22Rv1 (cell line): ENCODE results near the gene STK33.

Source experiments
- H3K27ac ChIP-seq: fragments of 450-650 bp; 2 replicates; pipeline ENCODE4 v1.5.1; 2017
- CTCF ChIP-seq: fragments of 450-650 bp; IDR thresholded peaks from 2 replicates; pipeline ENCODE4 v1.5.1; 2017; ENCODE audit warnings: mild to moderate bottlenecking
- ZFX ChIP-seq: fragments of 450-650 bp; IDR thresholded peaks from 2 replicates; pipeline ENCODE4 v1.6.1; 2017; ENCODE audit warnings: antibody characterized with exemption, borderline replicate concordance

Gene STK33

GRCh38 chr11:8426076-8426475 lies 168.0 kb downstream of the STK33 start:
- TF ChIP-seq CTCF (no peak), ZFX (no peak)
- H3K27ac ChIP-seq = no peak overlapping the region

GRCh38 chr11:8415195-8415594 lies 178.8 kb downstream of the STK33 start:
- TF ChIP-seq ZFX (no peak), CTCF (no peak)
- H3K27ac ChIP-seq = no peak overlapping the region

GRCh38 chr11:8408151-8408941 lies 185.7 kb downstream of the STK33 start:
- H3K27ac ChIP-seq = no peak overlapping the region
- TF ChIP-seq CTCF (no peak), ZFX (no peak)

- H3K27ac ChIP-seq = no peak overlapping the region
- TF ChIP-seq CTCF = no peak
- no peak for TF ChIP-seq ZFX
Measured at GRCh38 chr11:8403310-8403709, 190.7 kb downstream of the STK33 start.

GRCh38 chr11:8392886-8393285 lies 201.1 kb downstream of the STK33 start:
- H3K27ac ChIP-seq = no peak overlapping the region
- TF ChIP-seq ZFX = no peak
- TF ChIP-seq CTCF = no peak

GRCh38 chr11:8392166-8392565 lies 201.9 kb downstream of the STK33 start:
- no peak for TF ChIP-seq ZFX
- no peak for TF ChIP-seq CTCF
- H3K27ac ChIP-seq = no peak overlapping the region

- no peak overlapping the region for H3K27ac ChIP-seq
- TF ChIP-seq CTCF (no peak), ZFX (no peak)
Measured at GRCh38 chr11:8390851-8391612, 203.0 kb downstream of the STK33 start.
